Measurements from ENCODE around the gene FLOT1.

Gene FLOT1

DNA sequence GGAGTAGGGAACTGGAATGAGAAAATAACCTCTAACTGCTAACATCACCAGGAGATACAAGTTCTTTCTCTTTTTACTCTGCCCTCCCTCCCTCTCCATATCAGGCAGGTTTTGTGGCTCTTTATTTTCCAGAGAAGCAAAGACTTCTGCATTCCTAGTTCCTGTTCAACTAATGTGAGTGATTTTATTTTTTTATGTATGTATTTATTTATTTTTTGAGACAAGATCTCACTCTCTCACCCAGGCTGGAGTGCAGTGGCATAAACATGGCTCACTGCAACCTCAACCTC is 7.8 kb upstream of the FLOT1 start:
- TF ChIP-seq CTCF (IDR thresholded peaks at IDR 0.05; ENCODE audit: insufficient read depth, low read depth, low read length, missing control alignments) = no peak
- H3K4me3 ChIP-seq (ENCODE audit: low read length) = no peak overlapping the region
- DNase-seq (ENCODE audit: low read depth) = no peak

- TF ChIP-seq CTCF (IDR thresholded peaks at IDR 0.05; ENCODE audit: insufficient read depth, low read depth, low read length, missing control alignments) = no peak
- peak; percentile 90 for DNase-seq (ENCODE audit: low read depth)
- no peak overlapping the region for H3K4me3 ChIP-seq (ENCODE audit: low read length)
Measured at GRCh38 chr6:30749554-30750378, 7.3 kb upstream of the FLOT1 start.

- no peak overlapping the region for H3K4me3 ChIP-seq (ENCODE audit: low read length)
- DNase-seq (ENCODE audit: low read depth) = peak; percentile 92
- TF ChIP-seq CTCF (IDR thresholded peaks at IDR 0.05; ENCODE audit: insufficient read depth, low read depth, low read length, missing control alignments) = no peak
Measured at GRCh38 chr6:30748851-30749540, 6.5 kb upstream of the FLOT1 start.

GRCh38 chr6:30747902-30748769 is 5.6 kb upstream of the FLOT1 start:
- TF ChIP-seq CTCF (IDR thresholded peaks at IDR 0.05; ENCODE audit: insufficient read depth, low read depth, low read length, missing control alignments) = no peak
- H3K4me3 ChIP-seq (ENCODE audit: low read length) = no peak overlapping the region
- peak; percentile 94 for DNase-seq (ENCODE audit: low read depth)

- no peak overlapping the region for H3K4me3 ChIP-seq (ENCODE audit: low read length)
- no peak for TF ChIP-seq CTCF (IDR thresholded peaks at IDR 0.05; ENCODE audit: insufficient read depth, low read depth, low read length, missing control alignments)
- DNase-seq (ENCODE audit: low read depth) = peak; percentile 26
Measured at GRCh38 chr6:30747300-30747687, 4.8 kb upstream of the FLOT1 start.

DNA sequence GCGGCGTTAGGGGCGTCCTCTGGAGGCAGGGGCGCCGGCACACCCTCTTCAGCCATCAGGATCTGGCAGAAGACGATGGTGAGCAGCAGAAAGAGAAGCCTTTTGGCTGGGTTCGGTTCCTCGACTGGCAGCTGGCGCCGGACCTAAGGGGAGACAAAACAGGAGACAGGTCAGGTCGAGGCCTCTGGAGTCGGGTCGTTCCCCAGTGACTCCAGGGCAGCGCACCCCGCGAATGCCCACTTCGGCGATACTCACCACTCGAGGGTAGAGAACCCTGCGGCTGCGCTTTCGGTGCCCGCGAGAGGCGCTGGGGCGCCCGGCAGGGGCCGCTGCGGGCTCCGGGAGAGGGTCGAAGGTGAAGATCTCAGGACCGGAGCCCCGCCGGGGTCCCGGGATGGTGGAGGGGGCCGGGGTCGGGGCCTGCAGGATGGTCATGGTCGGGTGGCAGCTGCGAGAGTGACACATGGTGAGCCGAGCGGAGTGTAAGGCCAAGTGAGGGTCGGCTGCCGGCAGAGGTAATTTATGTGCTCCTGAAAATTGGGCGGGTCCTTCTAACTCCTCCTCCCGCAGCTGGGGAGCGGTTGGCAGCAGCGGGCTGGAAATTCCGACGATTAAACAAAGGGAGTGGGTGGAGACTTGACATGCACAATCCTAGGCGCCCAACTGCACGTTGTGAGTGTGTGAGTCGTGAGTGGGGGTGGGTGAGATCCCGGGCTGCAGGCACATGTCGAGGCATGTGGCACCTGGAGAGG is 1.7 kb upstream of the FLOT1 start, which contains the start of gene IER3:
Gene IER3 (minus strand): TSS at position 494 of the 752 bp plus-strand sequence. CDS start 29 bp downstream, at position 465.
- TF ChIP-seq CTCF (IDR thresholded peaks at IDR 0.05; ENCODE audit: insufficient read depth, low read depth, low read length, missing control alignments) = peak; percentile 55

More for the DNA sequence above, 1.7 kb upstream of the FLOT1 start, which contains the start of gene IER3:
- peak within 1 kb of the TSS; percentile 97 for H3K4me3 ChIP-seq (ENCODE audit: low read length)
- peak; percentile 98 for DNase-seq (ENCODE audit: low read depth)
